GM18870 (cell line): Measurements from ENCODE around the gene USP2.

Experiments
- ATAC-seq: cut with Tn5 transposase; IDR thresholded peaks from one replicate; pipeline ENCODE4 v1.9.1; 2021; ENCODE audit warnings: moderate library complexity; ENCODE audit not compliant: unreplicated experiment

The USP2 gene, protein sequence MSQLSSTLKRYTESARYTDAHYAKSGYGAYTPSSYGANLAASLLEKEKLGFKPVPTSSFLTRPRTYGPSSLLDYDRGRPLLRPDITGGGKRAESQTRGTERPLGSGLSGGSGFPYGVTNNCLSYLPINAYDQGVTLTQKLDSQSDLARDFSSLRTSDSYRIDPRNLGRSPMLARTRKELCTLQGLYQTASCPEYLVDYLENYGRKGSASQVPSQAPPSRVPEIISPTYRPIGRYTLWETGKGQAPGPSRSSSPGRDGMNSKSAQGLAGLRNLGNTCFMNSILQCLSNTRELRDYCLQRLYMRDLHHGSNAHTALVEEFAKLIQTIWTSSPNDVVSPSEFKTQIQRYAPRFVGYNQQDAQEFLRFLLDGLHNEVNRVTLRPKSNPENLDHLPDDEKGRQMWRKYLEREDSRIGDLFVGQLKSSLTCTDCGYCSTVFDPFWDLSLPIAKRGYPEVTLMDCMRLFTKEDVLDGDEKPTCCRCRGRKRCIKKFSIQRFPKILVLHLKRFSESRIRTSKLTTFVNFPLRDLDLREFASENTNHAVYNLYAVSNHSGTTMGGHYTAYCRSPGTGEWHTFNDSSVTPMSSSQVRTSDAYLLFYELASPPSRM

GRCh38 chr11:119381181-119381988 is at the start of gene USP2:
Gene USP2, minus strand, starts transcription at chr11:119381690. Its CDS starts 8,210 bp downstream, at chr11:119373480.
- peak; percentile 90 for ATAC-seq

- no peak for ATAC-seq
These were observed 45.8 kb upstream of the USP2 start for GRCh38 chr11:119427279-119427678.

- no peak for ATAC-seq
These were observed 44.7 kb upstream of the USP2 start for GRCh38 chr11:119426142-119426541.

DNA sequence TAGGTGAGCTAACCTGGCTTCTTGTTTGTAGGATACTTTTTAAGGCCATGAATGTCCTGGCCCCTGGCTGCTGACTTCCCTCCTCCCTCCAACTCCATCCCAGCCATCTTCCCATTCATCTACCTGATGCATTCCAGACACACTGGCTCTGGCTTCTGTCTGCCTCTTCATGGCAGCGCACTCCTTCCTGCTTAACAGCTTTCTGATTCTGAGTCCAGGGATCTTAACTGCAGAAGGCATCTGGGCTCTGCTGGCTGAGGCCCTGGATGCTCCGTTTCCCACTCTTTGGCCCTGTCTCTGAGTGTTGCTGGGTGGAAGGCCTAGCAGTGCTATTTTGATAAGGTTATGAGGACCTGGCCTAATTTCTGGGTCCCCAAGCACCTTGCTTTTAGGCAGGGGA is 43.3 kb upstream of the USP2 start:
- ATAC-seq = no peak

GRCh38 chr11:119424276-119424675 is 42.8 kb upstream of the USP2 start:
- no peak for ATAC-seq

DNA sequence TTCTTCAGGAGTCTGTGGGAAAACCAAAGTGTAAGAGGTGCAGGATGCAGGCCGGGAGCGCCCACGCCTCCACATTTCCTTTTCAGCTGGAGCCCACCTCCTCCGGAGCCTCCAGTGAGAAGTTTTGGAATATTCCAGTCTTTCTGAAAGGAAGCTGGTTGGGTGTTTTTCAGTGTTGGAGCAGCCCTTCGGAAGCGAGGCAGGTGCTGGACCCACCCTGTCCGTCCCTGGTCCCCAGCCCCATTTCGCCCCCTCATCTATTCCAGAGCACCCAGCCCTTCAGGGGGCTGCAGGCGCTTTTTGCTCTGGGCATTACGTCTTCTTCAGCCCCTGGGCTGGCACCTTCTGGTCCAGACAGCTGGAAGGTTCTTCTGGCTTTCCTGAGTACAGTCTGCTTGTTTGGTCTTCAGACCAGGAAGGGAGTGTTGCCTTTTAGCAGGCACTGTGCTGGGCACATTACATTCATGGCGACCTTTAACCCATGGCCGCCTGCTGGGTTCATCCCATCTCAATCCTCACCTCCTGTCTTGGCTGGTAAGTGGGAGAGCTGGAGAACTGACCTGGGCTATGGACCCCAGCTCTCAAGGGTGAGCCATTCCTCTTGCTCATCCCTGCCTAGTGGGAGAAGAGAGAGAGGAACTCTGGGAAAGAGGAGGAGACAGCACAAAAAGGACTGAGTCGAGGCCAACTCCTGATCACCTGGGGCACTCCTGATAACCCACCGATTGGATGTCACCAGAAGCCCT is 42.2 kb upstream of the USP2 start:
- no peak for ATAC-seq

DNA sequence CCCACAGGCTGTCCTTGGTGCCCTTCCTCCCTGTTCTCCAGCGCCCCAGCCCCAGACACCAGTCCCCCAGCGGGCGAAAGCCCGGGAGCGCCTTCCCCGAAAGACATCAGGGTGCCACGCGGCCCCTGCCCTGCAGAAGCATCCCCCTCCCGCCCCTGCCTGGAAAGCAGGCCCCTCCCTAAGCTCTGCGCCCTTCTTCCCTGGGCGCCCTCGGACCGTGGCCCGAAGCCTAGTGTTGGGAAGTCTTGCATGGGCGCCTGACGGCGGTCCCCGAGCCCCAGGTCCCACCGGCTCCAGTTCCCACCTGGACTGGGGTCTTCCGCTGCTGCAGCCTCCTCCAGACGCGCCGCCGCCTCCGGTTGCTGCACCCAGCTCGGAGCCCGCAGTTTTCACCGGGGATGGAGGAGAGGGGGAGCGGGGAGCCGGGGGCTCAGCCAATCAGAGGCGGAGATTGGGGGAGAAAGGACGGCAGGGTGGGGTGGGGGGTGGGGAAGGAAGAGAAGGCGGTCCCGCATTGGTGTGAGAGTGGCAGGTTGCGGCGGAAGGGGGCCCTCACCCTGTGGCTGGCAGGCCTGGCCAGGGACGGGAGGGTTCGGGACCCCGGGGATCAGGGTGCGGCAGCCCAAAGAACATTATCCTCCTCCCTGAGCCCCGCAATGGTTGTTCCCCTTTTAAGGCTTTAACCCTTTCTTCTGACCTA is 41.5 kb upstream of the USP2 start, which contains the start of gene THY1:
THY1 (minus strand) TSS at position 364 of the 700 bp plus-strand sequence. CDS start 2,267 bp downstream, outside the sequence.
- ATAC-seq = no peak

DNA sequence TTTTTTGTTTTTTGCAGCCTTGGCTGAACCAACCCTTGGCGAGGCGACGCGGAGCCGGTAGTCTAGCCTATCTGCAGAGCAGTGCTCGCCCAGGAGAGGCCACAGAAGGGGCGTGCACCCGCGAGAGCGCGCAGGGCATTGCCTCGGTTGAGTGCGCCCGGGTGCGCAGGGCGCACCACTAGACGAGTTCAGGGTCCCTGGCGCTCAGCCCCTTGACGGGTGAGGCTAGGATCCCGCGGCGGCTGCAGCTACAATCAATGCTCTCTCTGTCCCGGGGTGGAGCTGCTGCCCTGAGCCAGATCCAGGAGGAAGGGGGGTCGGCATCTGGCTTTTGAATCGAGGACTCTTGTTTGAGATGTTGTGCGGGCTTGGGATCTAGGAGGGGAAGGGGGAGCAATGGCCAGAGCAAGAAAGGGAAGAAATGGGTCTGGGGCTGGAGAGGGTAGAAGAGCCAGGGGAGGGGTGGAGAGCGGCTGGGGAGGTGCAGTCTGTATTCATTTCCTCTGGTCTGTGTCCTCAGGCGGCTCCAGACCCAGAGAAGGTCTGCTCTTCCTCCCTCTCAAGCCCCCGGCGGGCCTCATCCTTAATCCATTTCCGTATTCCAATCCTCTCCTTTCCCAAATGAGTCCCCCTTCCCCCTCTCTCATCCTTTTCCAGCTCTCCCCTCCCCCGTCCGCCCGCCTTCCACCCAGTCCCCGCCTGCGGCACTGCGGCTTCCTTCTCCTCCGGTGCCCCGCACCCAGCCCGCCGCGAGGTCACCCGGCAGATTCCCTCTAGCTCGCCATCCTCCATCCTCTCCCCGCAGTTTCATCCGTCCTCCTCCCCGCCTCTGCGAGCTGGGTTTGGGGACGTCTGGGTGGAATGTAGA is 40.7 kb upstream of the USP2 start:
- no peak for ATAC-seq

DNA sequence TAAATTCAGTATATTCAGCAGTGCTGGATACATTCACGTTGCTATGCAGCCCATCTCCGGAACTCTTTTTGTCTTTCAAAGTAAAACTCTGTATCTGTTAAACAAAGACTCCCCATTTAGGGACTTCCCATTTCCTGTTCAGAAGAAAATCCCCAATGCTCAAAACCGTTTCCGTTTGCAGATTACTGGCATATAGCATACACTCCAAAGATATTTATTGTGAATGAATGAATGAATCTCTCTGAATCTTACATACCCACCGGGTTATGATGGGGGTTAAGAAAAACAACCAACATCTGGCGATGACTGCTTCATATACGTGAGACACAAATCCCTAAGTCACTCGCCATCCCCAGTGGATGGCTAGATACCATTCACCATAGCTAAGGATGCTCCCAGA is 39.9 kb upstream of the USP2 start:
- ATAC-seq = no peak

DNA sequence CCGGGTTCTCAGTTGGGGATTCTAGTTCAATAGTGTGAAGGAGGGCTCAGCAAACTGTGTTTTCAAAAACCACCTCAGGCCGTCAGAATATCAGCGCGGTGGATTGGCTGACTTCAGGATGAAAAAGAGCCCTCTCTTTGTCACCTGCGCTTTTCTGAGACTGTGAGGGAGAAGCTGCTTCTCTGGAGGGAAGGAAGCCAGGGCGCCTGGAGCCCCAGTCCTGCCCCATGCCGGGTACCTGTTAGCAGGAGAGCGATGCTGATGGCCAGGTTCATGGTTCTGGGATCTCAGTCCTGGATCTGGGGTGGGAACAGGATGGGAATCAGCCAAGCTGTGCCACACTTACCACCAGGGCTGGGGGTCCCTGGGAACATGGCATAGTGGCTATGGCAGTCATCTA is 39.1 kb upstream of the USP2 start:
- ATAC-seq = no peak

- no peak for ATAC-seq
These were observed 38.5 kb upstream of the USP2 start for GRCh38 chr11:119419834-119420492.

DNA sequence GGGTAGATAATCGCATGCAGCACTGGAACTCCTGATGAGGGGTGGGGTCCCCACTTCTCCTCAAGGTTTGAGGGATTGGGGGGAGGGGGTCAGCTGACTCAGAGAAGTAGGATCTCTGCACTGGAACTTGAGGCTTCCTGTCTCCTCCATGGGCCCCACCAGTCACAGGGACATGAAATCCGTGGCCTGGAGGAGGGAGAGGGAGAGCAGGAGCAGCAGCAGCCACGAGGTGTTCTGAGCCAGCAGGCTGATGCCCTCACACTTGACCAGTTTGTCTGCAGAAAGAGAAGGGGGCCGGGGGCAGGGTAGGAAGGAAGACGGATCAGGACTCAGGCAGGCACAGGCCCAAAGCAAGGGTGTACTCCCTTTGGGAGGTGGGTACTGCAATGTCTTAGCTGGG is 37.8 kb upstream of the USP2 start:
- ATAC-seq = no peak

GRCh38 chr11:119418759-119419158 is 37.3 kb upstream of the USP2 start:
- no peak for ATAC-seq

- ATAC-seq = no peak
These were observed 36.4 kb upstream of the USP2 start for GRCh38 chr11:119417726-119418540.

GRCh38 chr11:119416606-119417580 is 35.4 kb upstream of the USP2 start:
- ATAC-seq = no peak

- no peak for ATAC-seq
These were observed 34.5 kb upstream of the USP2 start for GRCh38 chr11:119415966-119416365.

GRCh38 chr11:119415517-119415916 is 34.0 kb upstream of the USP2 start:
- ATAC-seq = no peak
